ENCODE results near the gene BLCAP.

The BLCAP gene

DNA sequence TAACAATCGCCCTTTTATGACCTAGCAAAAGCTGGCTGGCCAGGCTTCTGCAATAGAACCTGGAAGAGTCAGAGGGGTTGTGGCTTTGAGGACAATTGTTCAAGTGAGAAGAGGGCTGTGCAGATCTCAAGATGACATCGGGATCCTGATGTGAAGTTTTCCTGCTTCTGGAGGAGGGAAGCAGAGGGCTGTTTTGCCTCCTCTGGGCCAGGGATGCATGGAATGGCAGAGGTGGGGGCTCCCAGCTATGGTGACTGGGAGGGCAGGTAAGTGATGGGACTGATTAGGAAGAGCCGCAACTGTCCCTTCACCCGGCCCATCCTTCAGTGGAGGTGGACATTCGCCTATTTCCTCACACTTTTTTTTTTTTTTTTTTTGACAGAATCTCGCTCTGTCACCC lies 43.4 kb upstream of the BLCAP start:
- Mint-ChIP-seq H3K9me3 (no peaks in the 10 kb centered on the region), H3K27me3 (ENCODE audit: low read depth) (peaks cover 36% of the 10 kb centered on the region), H3K4me1 (peaks cover 31% of the 10 kb centered on the region), H3K36me3 (ENCODE audit: low read depth) (no peaks in the 10 kb centered on the region), H3K27ac (no peak overlapping the region), H3K4me3 (no peak overlapping the region)
- TF ChIP-seq, protein P1, sequence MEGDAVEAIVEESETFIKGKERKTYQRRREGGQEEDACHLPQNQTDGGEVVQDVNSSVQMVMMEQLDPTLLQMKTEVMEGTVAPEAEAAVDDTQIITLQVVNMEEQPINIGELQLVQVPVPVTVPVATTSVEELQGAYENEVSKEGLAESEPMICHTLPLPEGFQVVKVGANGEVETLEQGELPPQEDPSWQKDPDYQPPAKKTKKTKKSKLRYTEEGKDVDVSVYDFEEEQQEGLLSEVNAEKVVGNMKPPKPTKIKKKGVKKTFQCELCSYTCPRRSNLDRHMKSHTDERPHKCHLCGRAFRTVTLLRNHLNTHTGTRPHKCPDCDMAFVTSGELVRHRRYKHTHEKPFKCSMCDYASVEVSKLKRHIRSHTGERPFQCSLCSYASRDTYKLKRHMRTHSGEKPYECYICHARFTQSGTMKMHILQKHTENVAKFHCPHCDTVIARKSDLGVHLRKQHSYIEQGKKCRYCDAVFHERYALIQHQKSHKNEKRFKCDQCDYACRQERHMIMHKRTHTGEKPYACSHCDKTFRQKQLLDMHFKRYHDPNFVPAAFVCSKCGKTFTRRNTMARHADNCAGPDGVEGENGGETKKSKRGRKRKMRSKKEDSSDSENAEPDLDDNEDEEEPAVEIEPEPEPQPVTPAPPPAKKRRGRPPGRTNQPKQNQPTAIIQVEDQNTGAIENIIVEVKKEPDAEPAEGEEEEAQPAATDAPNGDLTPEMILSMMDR (IDR thresholded peaks at IDR 0.05; ENCODE audit: unreplicated experiment in 3 of 3), result no peak

DNA sequence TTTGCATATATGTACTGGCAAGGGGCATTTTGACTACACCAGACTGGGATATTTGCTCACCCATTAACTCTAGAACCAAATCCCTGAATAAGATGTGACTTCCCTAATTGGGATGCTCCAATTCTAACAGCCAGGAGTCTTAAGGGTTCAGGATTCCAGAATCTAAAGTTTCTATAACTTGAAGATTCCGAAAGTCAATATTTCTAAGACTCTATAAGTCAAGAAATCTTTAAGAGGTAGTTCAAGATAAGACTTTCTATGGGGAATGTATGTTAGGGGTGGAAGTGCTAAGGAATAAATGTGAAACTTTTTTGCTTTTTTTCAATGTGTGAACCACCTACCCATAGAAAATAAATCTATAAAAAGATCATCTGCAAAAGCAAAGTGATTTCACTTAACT lies 42.7 kb upstream of the BLCAP start:
- Mint-ChIP-seq H3K27me3 (ENCODE audit: low read depth) (peaks cover 36% of the 10 kb centered on the region), H3K4me3 (no peak overlapping the region), H3K27ac (no peak overlapping the region), H3K4me1 (peaks cover 35% of the 10 kb centered on the region), H3K36me3 (ENCODE audit: low read depth) (no peaks in the 10 kb centered on the region), H3K9me3 (no peaks in the 10 kb centered on the region)
- TF ChIP-seq, protein P1 (IDR thresholded peaks at IDR 0.05; ENCODE audit: unreplicated experiment in 3 of 3), result no peak

DNA sequence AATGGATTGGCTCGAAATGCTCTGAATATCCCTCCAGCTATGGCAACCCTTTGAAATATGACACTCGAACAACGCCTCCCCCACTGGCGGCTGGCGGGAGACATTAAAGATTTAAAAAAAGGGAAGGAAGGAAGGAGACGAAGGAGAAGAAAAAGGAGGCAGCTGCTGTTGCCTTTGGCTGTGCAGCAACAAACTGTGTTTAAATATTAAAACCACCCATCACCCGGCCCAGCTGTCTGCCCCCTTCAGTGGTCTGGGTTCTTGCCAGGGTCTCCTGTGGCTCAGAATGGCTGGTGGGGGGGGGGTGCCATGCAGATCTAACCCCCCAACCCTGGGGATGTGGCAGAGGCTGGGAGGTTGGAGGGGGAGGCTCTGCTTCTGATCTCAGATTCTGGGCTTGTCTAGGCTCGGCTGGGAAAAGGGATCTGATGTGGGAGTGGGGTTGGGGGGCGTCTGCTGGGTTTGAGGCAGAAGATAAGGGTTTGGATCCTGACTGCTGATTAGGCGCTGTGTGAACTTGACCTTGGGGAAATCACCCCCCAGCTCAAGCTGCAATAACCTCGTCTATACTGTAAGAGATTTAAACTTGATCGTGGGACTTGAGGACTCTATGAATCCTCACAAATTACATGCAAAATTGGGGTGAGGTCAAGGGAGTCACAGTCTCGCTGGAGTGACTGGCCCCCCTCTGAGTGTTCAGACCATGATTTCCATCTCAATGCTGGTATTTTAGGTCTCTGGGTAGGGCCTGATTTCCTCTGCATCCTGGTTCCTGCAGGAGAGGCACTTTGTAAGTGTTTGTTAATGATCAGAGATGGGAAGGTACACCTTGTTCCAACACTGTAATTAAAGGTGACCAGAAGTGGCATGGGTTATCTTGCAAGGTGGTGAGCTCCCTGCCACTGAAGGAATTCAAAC lies 40.3 kb upstream of the BLCAP start:
- peak overlapping the region; percentile 11 to 32 (median 29) for H3K4me3 Mint-ChIP-seq
- TF ChIP-seq, protein P1 (IDR thresholded peaks at IDR 0.05; ENCODE audit: unreplicated experiment in 3 of 3), result no peak
- peaks cover 35% of the 10 kb centered on the region for H3K27me3 Mint-ChIP-seq (ENCODE audit: low read depth)
- H3K9me3 Mint-ChIP-seq, result no peaks in the 10 kb centered on the region
- peak overlapping the region; percentile 54 to 90 (median 55) for H3K27ac Mint-ChIP-seq
- H3K4me1 Mint-ChIP-seq, result peaks cover 46% of the 10 kb centered on the region
- no peaks in the 10 kb centered on the region for H3K36me3 Mint-ChIP-seq (ENCODE audit: low read depth)

DNA sequence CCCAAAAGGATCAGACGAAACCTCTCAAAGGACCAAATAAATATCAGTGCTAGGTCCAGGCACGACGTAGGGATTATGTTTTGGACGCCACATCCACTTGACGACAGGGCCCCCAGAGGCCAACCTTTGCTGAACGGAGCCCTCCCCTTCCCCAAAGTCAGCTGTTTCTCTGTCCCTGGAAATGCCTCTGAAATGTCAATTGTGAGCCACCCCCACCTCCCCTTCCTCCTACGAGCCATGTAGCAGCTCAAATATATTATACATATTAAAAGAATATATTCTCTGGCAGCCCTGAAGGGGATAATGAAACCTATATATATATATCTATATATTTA lies 39.6 kb upstream of the BLCAP start:
- H3K27ac Mint-ChIP-seq, result peak overlapping the region; percentile 54 to 90 (median 55)
- H3K27me3 Mint-ChIP-seq (ENCODE audit: low read depth), result peaks cover 31% of the 10 kb centered on the region
- H3K4me1 Mint-ChIP-seq, result peaks cover 46% of the 10 kb centered on the region
- H3K4me3 Mint-ChIP-seq, result peak overlapping the region in 2 of 3 experiments; percentile 0 to 67
- H3K36me3 Mint-ChIP-seq (ENCODE audit: low read depth), result no peaks in the 10 kb centered on the region
- TF ChIP-seq, protein P1 (IDR thresholded peaks at IDR 0.05; ENCODE audit: unreplicated experiment in 3 of 3), result no peak
- no peaks in the 10 kb centered on the region for H3K9me3 Mint-ChIP-seq

DNA sequence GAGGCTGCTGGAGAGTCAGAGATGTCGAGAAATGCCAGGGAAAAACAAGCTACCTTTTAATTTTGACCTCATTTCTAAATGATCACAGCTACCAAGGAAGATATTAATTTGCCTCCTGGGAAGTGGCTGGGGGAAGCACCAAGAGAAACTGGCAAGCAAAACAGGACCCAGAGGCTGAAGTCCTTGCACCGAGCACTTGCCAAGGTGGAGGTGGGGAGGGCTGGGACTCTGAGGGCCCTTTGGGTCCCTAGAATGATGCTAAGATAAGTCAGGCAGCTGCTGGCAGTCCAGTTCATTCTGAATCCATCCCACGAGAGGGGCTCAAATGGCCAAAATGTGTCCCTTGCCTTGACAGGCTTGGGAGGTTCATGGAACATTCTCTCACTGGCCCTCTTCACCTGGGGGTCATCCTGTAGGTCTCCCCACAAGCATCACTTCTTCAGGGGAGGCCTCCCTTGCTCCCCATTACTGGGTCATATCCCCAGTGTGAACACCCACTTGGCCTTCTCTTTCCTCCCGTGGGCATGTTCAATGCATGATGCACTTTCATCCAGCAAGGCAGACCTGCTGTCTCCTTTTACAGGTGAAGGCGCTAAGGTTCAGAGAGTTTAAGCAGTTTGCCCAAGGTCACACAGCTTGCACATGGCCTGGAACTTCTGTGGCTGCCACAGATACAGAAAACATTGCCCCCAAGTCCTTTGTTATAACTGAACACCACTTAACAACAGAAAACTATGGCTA lies 39.1 kb upstream of the BLCAP start:
- Mint-ChIP-seq H3K27ac (peak overlapping the region; percentile 54 to 90 (median 55)), H3K27me3 (ENCODE audit: low read depth) (peaks cover 34% of the 10 kb centered on the region), H3K9me3 (no peaks in the 10 kb centered on the region), H3K36me3 (ENCODE audit: low read depth) (no peaks in the 10 kb centered on the region), H3K4me3 (peak overlapping the region in 2 of 3 experiments; percentile 15 to 67), H3K4me1 (peaks cover 46% of the 10 kb centered on the region)
- TF ChIP-seq, protein P1 (IDR thresholded peaks at IDR 0.05; ENCODE audit: unreplicated experiment in 3 of 3), result no peak

All from nephron (organoid).